T-helper 2 cell treated with Interferon-gamma antibody and Interleukin-4, amounts not matched to agents 100 ng/mL and 5 ng/mL, for 36 hours (primary cell): ENCODE data around the gene TACC3. TPM values are rescaled to one million over a fixed set of nuclear protein-coding genes. Genes with fewer than 3 reads are reported as not detected.

Experiments used
- intact Hi-C: fragments of 100-400 bp; cut with micrococcal nuclease; formaldehyde crosslinking; loops from one replicate; pipeline ENCODE4 v1.15.1; 2023
- total RNA-seq: library from RNA; stranded (reverse); gene quantifications from 2 replicates; pipeline ENCODE4 v1.2.3, GENCODE V29; 2022

The TACC3 gene
- total RNA-seq, 1 donor from 2014 or later = 221 TPM

DNA sequence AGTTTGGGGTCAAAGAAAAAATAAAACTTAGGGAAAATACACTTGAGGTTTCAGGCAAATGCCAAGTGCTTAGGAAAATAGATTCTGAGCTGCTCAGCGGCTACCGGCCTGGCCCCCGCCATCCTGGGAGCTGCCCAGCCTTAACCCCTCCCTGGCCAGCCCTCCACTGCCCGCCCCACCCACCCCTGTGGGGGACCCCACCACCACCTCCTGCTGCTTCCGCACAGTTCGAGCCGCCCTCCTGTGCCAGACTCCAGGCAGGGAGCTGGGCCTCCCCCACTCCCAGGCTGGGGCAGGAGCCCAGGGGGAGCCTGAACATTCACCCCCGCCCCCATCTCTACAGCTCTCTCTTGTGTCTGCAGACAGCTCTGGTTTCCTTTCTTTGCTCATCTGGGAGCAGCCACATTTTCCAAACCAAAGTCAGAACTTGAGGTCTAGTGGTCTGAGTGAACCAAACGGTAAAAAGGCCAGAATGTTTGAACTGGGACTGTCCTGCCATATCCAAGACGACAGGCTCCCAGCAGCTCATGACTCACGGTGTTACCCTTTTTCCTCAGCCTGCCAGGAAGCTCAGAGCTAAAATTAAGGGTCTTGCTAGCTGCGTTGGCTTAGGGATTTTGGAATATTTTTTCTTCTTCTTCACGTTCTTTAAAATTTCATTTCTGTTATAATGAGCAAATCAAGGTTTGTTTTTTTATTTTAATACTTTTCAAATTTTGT is 67.1 kb downstream of the TACC3 start:
- intact Hi-C loops = no loop called here

- intact Hi-C loops = no loop called here
Measured at GRCh38 chr4:1789552-1789951, 68.2 kb downstream of the TACC3 start.

DNA sequence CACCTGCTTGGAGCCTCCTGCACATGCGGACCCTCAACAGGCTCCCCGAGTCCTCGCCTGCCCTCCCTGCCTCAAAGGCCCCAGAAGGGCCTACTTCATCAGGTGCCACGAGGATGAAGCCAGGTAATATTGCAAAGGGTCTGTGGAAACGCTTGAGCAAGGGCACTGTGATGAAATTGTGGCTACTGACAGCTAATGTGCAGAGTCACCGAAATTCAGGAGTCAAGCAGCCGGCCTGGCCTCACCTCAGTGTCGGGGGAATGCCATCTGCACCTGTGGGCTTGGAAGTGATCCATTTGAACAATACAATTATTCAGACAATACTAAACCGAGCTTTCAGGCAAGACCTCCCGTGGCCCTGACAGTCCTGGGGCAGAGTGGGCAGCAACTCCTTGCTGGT is 68.7 kb downstream of the TACC3 start:
- intact Hi-C loops = loop anchor here (10.0 kb wide), 1 partner anchor 1285 kb away; the partner anchor contains the start of genes HTT and HTT-AS

DNA sequence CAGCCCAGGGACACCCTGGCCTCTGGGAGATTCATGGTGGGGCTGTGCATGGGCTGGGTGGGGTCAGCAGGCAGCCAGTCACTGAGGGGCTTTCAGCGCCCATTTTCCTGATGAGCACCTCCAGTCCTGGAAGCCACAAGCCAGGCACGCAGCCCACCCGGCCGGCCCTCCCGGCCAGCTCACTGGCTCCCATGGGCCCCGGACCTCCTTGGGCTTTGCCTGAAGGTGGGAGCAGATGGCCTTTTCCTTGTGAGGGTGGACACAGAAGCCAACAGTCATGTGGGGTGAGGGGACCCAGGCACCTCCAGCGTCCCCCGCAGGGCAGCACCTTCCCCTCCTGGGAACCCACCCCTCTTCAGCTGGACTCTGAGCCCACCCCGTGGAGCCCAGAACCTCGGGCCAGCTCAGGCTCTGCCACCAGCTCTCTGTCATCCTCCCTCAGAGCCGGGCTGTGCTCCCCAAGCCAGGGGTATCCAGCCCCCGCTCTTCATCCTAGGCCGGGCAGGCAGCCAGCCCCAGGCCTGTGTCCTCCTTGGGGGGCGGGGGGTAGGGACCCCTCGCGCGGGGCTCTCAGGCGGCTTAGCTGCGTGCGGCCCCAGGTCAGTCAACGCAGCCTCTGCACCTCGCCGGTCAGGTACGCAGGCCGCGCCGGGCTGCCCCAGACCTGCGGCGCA is 71.0 kb downstream of the TACC3 start:
- intact Hi-C loops = loop anchor here (10.0 kb wide), 1 partner anchor 1283 kb away; the partner anchor contains the start of genes HTT and HTT-AS

DNA sequence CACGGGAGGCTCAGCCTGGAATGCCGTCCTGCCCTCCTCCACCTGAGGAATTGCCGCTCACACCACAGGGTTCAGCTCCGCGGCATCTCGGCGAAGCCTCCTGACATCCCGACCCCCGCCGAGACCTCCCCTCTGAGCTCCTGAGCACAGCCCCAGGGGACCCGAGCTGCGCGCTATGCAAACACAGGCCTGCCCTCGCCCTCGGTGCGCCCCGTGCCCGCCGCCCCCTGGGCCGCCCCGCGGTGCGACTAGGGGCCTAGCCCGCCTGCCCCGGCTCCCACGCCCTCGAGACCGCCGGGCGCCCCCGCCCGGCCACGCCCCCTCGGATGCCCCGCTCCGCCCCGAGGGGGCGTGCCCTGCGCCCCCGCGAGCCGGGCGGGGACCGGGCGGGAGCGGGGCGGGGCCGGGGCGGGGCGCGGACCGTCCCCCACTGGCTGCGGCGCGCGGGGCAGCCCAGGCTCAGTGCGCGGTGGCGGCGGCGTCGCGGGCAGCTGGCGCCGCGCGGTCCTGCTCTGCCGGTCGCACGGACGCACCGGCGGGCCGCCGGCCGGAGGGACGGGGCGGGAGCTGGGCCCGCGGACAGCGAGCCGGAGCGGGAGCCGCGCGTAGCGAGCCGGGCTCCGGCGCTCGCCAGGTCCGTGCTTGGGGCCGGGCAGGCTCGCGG is 71.6 kb downstream of the TACC3 start, which contains the start of gene FGFR3:
Gene FGFR3, plus strand, starts transcription at position 462 of the 664 bp plus-strand sequence. CDS start 642 bp downstream, outside the sequence.
- intact Hi-C loops = loop anchor here (10.0 kb wide), 1 partner anchor 1282 kb away; the partner anchor contains the start of genes HTT and HTT-AS

DNA sequence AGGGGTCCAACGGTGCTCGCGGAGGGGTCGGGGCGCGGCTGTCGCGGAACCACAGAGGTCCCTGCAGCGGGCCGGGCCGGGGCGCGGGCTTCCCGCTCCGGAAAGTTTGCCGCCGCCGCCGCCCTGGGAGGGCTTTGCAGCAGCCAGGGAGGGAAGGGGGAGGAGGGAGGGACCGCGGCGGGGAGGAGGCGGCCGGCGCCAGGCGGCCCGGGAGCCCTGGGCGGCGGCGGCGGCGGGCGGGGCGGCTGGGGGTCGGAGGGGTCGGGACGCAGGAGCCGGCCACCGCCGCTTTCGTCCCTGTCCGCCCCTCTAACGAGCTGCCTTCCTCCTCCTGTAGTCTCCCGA is 72.1 kb downstream of the TACC3 start:
- intact Hi-C loops = loop anchor here (10.0 kb wide), 1 partner anchor 1281 kb away; the partner anchor contains the start of genes HTT and HTT-AS

DNA sequence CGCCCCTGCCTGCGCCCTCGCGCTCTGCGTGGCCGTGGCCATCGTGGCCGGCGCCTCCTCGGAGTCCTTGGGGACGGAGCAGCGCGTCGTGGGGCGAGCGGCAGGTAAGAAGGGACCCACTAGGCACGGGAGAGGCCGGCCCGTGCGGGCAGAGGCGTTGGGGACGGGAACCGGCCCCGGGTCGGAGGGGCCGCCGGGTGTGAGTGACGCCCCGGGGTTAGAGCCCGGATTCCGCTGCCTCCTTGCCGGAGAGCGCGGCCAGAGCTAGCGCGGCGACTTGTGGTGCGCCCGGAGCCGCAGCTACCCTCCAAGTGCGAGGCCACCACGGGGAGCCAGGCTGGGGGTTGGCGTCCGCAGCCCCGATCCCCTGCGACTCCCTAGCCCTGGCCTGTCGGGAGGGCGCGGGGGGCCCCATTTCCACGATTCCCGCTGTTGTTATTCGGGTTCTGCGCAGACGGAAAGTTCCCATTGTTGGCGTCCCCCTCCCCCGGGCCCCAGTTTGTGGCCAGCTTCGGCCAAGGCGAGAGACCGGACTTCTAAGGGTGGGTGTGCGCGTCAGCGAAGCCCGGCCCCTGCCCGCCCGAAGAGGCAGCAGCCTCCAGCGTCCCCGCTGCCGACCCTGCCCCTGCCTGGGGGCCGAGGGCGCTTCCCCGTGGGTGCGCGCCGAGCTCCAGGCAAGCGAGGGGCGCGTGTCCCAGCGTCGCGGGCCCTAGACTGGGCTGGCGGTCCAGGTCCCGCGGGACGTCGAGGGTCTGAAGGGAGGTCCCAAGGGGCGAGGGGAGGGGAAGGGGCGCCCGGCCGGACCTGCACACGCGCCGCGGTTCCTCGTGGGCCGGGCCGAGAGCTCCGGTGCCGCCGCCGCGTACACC is 72.9 kb downstream of the TACC3 start:
- intact Hi-C loops = loop anchor here (10.0 kb wide), 1 partner anchor 1281 kb away; the partner anchor contains the start of genes HTT and HTT-AS

Other genes starting within 250 kb of the TACC3 start
- gene FAM53A, start 37.2 kb upstream of the TACC3 start, total RNA-seq = 0.95 and 2.7 TPM in 2 replicates
- 132 TPM in 2 replicates for gene SLBP, start 9.2 kb upstream of the TACC3 start, total RNA-seq
- 21.5 and 23.6 TPM in 2 replicates for gene TMEM129, start 198 bp upstream of the TACC3 start, total RNA-seq
- 0.30 and 0.91 TPM in 2 replicates for gene FGFR3, start 71.8 kb downstream of the TACC3 start, total RNA-seq
- gene LETM1, start 134.6 kb downstream of the TACC3 start, total RNA-seq = 63.5 and 64.1 TPM in 2 replicates
- 237 and 238 TPM in 2 replicates for gene NSD2, start 149.9 kb downstream of the TACC3 start, total RNA-seq